Activated CD4-positive, CD25-positive, alpha-beta regulatory T cell treated with anti-CD3 and anti-CD28 coated beads, Interleukin-2, amount 50 U/mL, for 72 hours (primary cell): Measurements from ENCODE around the gene FANCE.
"Not testable (repeated sequence)": the region's sequence is repeated elsewhere in the genome, so short reads cannot be mapped to it uniquely, and the experiment has no call there.

Experiments
- DNase-seq: peaks from one replicate; pipeline ENCODE4 v3.0.0; 2021

Gene FANCE

DNA sequence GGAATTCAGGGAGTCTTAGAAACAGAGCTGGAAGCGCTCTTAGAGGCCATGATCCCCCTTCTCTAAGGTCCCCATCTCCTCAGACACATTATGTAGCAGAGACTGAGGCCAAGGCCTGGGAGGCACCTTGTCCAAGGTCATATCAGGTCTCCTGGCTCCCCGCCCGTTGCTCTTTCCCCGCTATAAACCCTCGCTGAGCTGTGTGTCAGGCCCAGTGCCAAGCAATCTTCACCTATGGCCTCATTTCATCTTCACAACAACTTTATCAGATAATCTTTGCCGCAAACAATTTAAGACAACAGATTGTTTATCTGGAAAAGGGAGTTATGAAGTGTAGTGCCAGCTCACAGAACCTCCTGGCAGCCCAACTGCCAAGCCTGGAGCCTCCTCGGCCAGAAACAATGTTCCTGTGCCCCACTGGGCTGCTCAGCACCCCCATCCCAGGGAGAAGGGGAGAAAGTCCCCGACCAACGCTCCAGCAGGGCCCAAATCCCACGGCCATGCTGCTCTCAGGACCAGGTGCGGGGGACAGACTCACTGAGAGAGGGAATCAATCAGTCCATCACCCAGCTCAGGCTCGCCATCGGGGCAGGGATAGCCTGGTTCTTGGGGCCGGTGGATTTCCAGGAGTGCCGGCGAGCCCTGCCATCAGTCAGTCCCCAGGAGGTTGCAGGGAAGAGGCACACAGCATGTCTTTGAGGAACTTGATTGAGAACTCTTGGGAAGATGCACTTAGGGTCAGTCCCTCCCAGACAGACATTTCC lies 16.9 kb upstream of the FANCE start:
- DNase-seq, result no peak

DNA sequence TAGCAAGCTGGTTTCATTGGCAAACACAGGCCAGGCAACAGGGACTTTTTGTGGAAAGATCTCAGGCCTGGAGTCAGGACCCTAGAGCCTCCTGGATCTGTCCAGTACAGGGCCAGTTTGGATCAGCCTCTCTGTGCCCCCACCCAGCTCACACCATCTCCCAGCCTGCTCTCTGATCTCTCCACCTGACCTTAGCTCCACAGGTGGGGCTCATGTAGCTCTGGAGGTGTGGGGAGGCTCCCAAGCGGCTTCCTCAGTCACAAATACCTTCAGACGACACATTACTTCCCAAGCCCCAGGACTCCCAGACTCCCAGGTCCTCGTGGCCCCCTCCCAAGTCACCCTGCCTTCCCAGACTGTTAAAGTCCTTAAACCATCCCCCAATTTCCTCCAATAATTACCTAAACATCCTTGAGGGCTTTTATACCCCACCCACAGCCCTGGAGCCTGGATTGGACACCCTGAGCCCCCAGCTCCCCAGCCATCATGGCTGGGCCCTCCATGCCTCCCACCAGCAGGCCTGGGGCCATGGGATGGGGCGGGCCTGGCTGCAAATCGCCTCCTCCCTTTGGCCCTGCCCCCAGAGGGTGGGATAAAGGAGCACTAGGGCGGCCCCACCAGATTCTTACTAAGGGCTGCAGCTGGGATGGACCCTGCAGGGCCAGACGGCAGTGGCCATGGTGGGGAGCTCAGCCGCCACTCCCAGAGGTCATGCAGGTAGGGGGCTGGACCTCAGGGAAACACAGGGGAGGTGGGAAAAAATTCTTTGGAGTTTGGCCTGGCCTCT lies 15.9 kb upstream of the FANCE start:
- no peak for DNase-seq

DNA sequence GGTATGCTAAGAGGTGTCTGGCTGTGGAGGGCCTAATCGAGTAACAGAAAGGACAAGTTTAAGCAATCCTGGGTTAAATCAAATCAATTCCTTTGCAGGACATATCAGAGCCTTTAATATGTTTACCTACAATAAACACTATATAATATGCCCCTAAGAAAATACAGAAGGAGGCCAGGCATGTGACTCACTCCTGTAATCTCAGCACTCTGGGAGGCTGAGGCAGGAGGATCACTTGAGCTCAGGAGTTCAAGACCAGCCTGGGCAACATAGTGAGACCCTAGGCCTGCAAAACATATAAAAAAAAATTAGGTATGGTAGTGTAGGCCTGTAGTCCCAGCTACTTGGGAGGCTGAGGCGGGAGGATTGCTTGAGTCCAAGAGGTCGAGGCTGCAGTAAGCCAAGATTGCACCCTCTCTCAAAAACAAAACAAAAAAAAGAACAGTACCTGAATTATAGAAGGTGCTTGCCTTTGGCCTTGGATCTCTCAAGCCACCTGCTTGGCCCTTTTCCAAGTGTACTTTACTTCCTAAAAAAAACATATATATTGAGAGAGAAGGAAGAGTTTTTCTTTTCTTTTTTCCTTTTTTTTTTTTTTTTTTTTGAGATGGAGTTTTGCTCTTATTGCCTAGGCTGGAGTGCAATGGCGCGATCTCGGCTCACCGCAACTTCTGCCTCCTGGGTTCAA lies 13.6 kb upstream of the FANCE start:
- DNase-seq, result not testable (repeated sequence)

DNA sequence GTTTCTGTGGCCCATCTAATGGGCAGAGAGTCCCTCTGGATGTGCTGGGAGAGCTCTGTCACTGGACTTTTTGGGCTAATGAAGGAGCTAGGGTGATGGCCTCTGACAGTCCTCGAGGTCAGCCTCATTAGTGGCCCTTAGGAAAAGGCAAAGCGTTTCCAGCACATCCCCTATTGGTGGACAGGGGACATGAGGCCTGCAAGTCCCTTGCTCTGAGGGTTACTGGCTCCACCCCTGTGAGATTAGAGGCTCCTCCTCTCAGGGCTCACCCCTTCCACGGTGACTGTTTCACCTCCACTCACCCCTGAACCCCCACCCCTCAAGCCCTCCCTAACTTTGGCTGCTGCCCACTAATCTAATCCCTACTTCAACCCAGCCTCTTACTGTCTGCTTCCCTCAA lies 12.8 kb upstream of the FANCE start:
- no peak for DNase-seq

DNA sequence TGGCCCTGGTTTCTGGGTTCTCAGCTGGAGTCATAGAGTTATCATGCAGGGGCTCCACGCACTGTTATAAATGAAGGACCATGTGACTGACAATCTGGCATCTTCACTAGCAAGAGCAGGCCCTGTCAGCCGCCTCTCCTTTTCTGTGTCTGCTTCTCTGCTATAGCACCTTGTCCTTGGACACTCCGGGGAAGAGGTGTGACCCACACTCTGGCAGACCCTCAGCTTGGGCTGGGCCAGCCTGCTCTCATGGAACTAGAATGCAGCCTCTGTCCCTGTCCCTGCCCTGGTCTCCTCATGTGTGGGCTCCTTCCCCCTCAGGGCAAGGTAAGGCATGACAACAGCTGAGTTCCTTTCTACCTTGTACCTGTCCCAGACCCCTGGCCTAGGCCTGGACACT lies 10.9 kb upstream of the FANCE start:
- no peak for DNase-seq

DNA sequence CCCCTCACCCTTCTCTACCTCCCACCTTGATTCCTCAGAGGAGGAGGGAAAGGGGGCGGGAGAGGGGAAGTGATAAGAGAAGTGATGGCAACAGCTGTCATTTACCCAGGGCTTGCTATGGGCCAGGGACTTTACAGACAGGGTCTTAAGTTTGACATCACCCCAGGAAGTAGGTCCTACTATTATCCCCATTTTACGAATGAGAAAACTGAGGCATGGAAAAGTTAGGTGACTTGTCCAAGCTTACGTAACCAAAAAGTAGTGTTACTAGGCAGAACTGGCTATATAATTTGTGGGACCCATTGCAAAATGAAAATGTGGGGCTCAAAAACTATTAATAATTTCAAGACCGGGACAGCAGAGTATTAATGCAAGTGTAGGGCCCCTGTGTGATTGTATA lies 10.5 kb upstream of the FANCE start:
- DNase-seq, result no peak

DNA sequence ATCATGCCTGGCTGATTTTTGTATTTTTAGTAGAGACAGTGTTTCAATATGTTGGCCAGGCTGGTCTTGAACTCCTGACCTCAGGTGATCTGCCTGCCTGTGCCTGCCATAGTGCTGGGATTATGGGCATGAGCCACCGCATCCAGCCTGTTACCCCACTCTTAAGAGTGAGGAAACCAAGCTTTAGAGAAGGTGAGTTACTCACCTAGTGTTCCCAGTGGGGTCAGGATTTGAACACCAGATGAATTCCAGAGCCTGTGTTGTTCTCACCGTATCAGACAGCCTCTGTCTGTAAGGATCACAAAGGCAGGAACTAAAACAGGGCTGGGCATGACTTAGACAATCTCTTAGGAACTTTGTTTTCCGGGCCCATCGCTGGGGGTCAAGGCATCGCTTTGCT lies 9.4 kb upstream of the FANCE start:
- no peak for DNase-seq

DNA sequence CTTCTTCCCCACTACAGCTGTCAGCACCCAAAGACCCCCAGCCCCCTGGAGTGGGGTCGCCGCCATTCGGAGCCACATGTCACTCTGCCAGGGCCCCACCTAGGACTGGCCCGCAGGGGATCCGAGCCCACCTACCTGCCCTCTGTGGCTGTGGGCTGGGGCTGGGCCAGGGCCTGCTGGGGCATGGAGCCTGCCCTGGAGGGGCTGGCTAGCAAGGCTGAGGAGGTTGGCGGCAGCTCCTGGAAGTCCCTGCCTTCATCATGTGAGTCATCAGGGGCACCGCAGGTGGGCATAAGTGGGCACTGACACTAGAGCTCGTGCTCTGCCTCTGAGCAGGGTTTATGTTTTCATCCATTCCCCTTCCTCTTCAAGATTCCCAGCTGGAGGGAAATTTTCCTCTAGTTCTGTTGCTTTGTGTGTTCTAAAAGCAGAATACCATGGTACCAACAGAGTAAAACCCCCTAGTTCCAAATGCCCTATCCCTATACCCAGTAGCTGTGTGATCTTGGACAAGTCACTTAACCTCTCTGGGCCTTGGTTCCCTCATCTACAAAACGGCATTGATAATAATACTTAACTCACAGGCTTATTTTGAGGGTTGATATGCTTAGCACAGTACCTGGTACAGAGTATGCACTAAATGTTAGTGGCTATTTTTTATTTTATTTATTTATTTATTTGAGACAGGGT lies 8.7 kb upstream of the FANCE start:
- DNase-seq, result no peak

DNA sequence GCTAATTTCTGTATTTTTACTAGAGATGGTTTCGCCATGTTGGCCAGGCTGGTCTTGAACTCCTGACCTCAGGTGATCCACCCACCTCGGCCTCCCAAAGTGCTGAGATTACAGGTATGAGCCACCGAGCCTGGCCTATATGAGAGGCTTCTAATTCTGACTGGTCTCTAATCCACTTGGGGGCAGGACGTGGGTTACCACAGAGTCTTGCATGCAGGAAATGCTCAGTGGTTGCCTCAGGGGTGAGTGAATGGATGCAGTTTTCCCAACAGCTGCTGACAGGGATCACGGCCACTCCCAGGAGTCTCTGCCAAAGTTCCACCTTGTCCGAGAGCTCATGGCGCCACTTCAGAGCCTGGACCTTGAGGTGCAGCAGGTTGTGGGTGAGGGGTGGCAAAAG lies 6.4 kb upstream of the FANCE start:
- DNase-seq, result no peak

DNA sequence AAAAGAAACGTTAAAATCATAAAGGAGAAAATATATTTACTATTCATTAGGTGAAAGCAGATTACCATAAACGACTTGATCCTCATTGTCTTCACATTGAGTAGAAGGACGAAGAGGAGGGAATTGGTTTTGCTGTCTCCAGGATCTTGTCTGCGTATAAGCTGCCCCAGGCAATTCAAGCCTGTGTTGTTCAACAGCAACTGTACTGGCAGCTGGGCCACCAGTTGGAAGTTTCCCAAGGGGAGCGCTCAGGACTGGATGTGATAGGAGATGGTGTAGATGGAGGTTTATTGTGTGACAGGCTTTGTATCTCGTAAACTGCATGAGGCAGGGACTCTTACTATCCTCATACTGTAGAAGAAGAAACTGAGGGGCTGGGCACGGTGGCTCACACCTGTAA lies 3.9 kb upstream of the FANCE start:
- DNase-seq, result no peak

DNA sequence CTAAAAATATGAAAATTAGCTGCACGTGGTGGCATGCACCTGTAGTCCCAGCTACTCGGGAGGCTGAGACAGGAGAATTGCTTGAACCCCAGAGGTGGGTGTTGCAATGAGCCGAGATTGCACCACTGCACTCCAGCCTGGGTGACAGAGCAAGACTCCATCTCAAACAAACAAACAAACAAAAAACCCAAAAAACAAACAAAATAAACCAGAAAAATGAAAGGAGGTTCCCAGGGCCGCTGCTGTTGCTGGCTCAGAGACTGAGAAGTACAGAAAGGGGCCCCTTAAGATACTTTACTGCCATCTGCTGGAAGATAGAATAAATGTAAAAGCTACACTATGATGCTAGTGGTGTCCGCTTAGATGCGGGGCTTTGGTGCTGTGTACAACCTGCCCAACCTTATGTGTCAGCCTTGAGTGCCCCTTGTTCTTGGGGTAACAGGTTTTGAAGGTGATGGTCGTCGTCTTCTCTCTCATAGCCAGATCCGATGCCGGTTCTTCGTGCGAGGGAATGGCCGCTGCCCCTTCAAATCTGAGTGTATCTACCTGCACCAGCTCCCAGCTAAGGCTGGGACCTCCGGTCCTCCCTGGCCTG lies 2.8 kb upstream of the FANCE start:
- DNase-seq, result peak; percentile 41

DNA sequence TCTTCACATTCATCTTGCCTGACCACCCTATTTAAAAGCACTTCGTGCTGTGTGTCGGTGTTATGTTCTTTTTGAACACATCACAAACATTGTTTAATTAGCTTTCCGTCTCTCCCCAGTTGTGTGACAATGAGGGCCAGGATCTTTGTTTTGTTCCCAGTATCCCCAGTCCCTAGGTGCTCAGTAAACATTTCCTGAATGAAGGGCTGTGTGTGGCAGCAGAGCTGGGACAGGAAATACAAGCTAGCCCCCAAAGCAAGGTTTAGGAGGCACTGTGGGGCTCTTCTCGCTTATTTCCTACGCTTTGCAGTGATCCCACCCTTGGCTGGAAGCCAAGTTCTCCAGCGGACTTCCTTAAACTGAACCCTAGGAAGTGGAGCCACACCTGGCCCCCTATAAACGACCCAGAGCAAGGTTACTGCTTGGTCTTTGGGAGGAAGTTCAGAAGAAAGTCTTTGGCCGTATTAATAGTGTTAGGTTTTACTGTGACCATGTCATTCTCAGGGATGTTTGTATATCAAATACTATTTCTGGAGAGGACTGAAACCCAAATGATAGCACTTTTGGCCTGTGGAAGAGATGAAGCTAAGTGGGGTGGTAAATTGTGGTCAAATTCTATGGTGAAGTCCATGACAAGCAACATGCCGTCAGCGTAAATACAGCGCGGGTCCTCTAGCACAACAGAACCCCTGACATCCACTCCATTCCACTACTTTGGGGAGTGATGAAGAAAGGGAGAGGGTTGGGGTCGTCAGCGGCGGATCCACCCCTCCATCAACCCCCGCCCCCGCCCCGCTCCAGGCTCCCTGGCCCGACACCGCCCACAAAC lies 570 bp upstream of the FANCE start:
- no peak for DNase-seq

DNA sequence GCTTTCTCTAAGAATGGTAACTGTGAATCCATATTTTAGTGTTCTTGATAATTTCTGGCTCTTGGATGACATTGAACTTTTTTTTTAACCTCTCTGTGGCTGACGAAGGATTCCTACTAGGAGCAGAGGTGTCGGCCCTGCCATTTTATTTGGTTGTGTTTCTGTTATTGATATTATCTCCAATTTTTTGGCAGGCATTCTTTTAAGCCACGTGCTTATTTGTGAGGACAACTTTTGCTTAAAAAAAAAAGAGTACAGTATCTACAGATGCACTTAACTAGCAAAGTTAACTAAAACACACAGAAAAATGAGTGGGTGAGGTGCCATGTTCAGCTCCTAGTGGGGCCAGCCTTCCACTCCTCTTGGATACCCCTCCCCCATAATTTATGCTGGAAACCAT lies 1.1 kb downstream of the FANCE start:
- DNase-seq, result no peak

DNA sequence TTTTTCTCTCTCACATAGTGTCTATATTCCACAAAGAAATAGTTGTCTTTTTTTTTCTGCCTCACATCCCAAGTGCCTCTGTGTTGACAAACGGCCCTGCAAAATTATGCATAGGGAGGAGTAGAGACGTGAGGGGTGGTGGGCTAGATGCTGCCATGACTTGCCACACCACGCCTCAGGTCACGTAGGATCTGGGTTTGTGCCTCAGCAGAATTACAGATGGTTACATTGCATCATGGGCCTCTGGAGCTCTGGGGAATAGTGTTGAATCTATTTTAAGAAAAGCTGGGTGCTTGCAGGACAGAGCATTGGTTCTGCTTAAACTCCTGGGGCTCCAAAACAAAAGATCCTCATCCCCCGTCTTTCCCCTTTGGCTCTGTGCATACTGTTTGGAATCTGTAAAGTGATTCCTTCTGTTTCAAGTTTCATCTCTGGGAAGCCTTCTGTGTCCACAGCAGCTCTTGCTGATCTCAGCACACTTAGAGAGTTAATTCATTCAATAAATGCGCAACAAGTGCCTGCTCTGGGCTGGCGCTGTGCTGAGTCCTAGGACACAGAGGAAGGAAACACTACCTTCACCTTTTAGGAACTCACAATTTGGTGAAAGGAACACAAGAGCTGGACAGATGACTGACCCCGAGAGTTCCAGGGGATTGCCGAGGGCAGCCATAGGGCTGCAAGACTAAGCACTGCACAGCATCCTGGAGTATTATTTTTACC lies 2.4 kb downstream of the FANCE start:
- DNase-seq, result no peak

DNA sequence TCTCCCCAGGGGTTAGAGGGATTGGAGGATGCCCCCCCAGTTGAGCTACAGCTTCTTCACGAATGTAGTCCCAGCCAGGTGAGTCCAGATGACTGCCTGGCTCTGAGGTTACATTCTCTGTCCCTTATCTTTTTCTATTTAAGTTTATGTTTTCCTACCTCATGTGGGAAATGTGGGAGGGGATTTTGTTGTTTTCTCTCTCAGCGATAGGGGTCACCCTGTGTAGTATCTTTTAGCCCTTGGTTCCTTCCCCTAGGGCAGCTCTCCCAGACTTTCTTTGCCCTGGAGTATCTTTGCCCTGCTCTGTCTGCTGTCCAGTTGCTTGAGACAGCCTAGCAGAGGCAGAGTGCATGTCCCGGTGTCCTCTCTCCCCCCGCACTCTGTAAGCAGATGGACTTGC lies 5.8 kb downstream of the FANCE start:
- no peak for DNase-seq

DNA sequence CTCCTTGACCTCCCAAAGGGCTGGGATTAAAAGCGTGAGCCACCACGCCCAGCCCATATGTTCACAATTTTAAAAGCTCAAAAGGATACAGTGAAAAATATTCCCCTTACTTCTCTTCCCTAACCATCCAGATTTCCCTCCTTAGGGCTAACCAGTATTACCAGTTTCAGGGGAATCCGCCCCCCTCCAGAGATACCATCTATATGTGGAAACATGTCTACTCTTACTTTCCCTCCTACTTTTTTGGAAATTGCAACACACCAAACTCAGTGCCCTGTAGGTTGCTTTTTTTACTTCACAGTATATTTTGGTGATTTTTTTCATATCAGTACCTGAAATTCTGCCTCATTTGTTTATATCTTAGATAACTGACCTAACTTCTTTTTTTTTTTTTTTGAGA lies 9.1 kb downstream of the FANCE start:
- DNase-seq, result no peak

DNA sequence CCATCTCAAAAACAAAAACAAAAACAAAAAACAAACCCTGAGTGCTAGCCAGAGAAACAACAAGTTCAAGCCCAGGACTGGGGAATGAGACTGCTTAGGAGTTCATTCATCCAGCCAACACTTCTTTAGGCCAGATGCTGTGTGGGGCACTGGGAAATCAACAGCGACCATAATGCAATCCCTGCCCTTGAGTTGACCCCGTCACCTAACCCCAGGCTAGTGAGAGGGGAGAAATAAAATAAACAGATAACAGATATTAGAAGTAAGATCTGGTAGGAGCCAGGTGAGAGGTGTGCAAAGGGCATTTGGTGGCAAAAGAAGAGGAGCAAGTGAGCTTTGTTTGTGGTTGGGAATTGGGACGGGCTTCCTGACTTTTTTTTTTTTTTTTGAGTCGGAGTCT lies 11.2 kb downstream of the FANCE start:
- DNase-seq, result no peak

DNA sequence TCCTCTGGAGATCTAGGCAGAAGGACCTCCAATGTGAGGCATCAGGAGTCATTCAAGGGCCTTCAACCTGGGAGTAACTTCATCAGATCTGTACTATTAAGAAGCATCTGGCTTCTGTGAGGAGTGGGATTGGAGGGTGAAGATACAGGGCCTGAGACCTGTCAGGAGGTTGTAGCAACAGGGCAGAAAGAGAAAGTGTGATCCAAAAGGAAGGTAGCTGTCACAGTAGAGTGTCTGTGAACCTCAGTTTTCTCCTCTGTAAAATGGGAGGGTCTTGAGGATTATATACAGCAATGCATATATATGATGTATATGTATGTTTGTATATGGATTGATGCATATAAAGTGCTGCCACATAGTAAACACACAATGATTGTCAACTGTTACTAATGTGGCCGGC lies 13.5 kb downstream of the FANCE start:
- no peak for DNase-seq

DNA sequence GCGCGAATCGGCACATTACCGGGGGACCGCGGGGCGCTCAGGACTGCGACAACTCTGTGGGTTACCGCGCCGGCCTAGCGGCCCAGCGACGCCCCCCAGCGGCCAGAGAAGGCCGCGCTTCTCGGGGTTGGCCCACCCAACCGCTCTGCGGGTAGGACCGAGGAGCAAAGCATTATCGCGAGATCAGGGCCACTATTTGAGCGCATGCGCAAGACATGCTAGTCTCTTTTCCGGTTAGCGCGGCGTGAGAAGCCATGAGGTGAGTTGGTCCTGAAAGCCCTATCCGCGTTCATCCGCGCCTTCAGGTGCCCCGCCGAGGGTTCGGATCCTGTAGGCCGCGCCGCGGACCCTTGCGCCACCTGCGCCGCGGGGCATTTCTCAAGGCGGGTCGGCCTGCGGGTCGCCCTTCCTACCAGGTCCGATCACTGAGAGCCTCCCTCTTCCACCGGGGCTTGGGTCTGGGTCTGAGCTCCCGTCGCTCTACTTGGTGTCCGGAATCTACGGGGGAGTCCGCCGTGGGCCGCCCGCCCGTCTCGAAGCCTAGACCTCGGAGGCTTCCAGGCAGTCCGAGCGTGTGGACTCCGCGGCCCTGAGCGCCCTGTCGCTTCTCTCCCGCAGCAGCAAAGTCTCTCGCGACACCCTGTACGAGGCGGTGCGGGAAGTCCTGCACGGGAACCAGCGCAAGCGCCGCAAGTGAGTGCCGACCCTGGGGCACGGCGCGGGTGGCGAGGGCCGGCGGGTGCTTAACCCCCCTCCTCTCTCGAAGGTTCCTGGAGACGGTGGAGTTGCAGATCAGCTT lies 16.2 kb downstream of the FANCE start, which contains the start of gene RPL10A:
Gene RPL10A, plus strand, starts transcription at position 221 of the 799 bp plus-strand sequence. Its CDS starts 34 bp downstream, at position 255.
- DNase-seq, result peak; percentile 90
